Mucosa of descending colon (tissue), 3 donors: ENCODE results near the gene PIK3CB. TPM values are rescaled to one million over a fixed set of nuclear protein-coding genes. Genes with fewer than 3 reads are reported as not detected.

Experiments
- ATAC-seq: fragments of 200-7000 bp; cut with Tn5 transposase; one replicate; pipeline ENCODE4 v1.9.1; 2020; ENCODE audit warnings: mild to moderate bottlenecking, moderate library complexity
- DNase-seq, 3 donors: peaks; one replicate each; pipeline ENCODE4 v3.0.0-alpha.2; 2020
- H3K36me3 ChIP-seq: fragments of 200-600 bp; one replicate; pipeline ENCODE4 v1.8.0; 2021; ENCODE audit warnings: low read depth, mild to moderate bottlenecking
- H3K4me1 ChIP-seq: fragments of 200-600 bp; one replicate; pipeline ENCODE4 v1.8.0; 2021; ENCODE audit warnings: low read depth, mild to moderate bottlenecking
- H3K4me3 ChIP-seq: fragments of 200-600 bp; one replicate; pipeline ENCODE4 v1.8.0; 2021; ENCODE audit warnings: mild to moderate bottlenecking
- H3K9me3 ChIP-seq: fragments of 200-600 bp; one replicate; pipeline ENCODE4 v1.8.0; 2021; ENCODE audit warnings: mild to moderate bottlenecking
- intact Hi-C, 2 donors: fragments of 100-400 bp; cut with DNase I in 1 of 2; cut with micrococcal nuclease in 1 of 2; formaldehyde crosslinking; loops; one replicate each; pipeline versions ENCODE4 v1.11.0 to v1.11.1; 2022; cut with DNase I, micrococcal nuclease
- total RNA-seq, 3 donors: library from RNA; stranded (reverse); fragmentation: NEBNext Ultra II Directional in 2 of 3; extraction: Animal tissue kit (Norgen Biotek cat#: 25700) in 2 of 3; gene quantifications; one replicate each; pipeline versions ENCODE4 v1.2.1 to v1.2.4, GENCODE V29; 2021 to 2023
- TF ChIP-seq, protein P1 (sequence below): fragments of 200-600 bp; IDR thresholded peaks from one replicate; pipeline ENCODE4 v1.8.0; 2022; ENCODE audit warnings: antibody characterized with exemption, mild to moderate bottlenecking
- donor health status: DM: no; HTN: no; CAD: no; lungs with moderate emphysema.
- donor health status: DM: no; HTN: no; CAD: no.
- donor health status: DM: no; HTN: yes; CAD: no.

The PIK3CB gene
- total RNA-seq, 3 donors from 2014 or later, result 44.3 to 57.9 (median 51.8) TPM

DNA sequence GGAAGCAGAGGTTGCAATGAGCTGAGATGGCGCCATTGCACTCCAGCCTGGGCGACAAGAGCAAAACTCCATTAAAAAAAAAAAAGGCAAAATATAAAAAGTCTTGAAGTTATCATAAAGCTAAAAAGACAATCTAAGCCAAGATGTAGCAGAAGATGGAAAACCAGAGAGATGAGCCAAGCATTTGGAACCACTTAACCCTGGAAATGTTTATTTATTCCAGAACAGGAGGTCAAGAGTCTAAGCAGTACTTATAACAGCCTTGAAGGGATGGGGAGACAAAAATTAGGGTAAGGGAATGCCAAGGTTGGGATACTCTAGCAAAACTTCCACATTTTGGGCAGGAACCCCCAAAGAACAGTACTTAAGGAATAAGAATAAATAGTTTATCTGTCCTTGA is 196.1 kb downstream of the PIK3CB start:
- intact Hi-C loops, result no loop called here
- H3K4me1 ChIP-seq, result no peaks in the 10 kb centered on the region
- no peaks in the 10 kb centered on the region for H3K36me3 ChIP-seq
- DNase-seq (no peak), ATAC-seq (no peak)
- peaks cover 12% of the 10 kb centered on the region for H3K9me3 ChIP-seq
- TF ChIP-seq, protein P1, sequence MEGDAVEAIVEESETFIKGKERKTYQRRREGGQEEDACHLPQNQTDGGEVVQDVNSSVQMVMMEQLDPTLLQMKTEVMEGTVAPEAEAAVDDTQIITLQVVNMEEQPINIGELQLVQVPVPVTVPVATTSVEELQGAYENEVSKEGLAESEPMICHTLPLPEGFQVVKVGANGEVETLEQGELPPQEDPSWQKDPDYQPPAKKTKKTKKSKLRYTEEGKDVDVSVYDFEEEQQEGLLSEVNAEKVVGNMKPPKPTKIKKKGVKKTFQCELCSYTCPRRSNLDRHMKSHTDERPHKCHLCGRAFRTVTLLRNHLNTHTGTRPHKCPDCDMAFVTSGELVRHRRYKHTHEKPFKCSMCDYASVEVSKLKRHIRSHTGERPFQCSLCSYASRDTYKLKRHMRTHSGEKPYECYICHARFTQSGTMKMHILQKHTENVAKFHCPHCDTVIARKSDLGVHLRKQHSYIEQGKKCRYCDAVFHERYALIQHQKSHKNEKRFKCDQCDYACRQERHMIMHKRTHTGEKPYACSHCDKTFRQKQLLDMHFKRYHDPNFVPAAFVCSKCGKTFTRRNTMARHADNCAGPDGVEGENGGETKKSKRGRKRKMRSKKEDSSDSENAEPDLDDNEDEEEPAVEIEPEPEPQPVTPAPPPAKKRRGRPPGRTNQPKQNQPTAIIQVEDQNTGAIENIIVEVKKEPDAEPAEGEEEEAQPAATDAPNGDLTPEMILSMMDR, result no peak
- no peak overlapping the region for H3K4me3 ChIP-seq

DNA sequence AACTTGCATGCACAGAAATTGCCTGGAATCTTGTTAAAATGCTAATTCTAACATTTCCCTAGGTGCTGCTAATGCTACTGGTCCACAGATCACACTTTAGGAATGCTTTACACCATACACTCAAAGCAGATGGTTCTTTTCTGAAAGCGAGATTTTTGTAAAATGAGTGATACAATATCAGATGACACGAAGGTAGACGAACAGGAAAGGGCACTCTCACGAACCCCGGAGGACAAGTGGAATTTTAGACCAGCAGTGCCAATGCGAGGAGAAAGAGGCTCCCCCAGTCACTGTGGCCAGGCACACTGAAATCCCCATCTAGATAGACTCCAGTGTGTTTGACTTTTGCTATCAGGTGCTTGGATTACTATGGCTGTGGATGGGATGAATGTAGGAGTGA is 205.2 kb downstream of the PIK3CB start:
- Histone ChIP-seq H3K4me1 (no peaks in the 10 kb centered on the region), H3K9me3 (no peaks in the 10 kb centered on the region), H3K36me3 (no peaks in the 10 kb centered on the region), H3K4me3 (no peak overlapping the region)
- intact Hi-C loops, result no loop called here
- ATAC-seq, result no peak
- no peak for DNase-seq
- TF ChIP-seq, protein P1, result no peak

DNA sequence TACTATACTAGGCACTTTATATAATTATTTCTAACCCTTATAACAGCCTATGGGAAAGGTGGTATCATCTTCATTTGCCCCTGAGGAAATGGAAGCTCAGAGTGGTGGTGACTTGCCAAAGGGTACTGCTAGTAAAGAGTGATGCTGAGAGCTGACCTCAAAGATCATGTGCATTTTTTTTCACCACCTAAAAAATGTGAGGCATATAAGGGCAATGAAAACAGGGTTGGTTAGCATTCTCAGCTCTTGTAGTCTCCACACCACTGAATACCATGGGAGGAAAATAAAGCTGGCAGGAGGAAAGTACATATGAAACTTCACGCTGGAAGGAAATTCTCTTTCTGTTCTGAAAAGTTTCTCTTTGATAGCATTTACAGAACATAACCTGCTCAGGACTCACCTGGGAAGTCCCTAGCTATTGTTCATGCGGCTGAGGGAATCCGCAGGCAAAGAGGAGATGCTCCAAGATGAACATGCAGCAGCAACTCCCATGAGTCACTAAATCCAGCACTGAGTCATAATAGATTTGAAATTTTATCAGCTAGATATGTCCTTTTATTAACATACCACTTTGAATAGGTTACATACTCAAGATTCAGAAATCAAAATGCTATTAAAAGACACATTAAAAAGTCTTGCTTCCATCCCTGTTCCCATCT is 208.9 kb downstream of the PIK3CB start:
- DNase-seq, result no peak
- Histone ChIP-seq H3K9me3 (no peaks in the 10 kb centered on the region), H3K4me3 (no peak overlapping the region), H3K4me1 (no peaks in the 10 kb centered on the region), H3K36me3 (no peaks in the 10 kb centered on the region)
- no peak for ATAC-seq
- TF ChIP-seq, protein P1, result no peak
- intact Hi-C loops, result no loop called here

GRCh38 chr3:138624518-138624917 is 210.2 kb downstream of the PIK3CB start:
- H3K4me1 ChIP-seq, result no peaks in the 10 kb centered on the region
- intact Hi-C loops, result no loop called here
- no peak for ATAC-seq
- TF ChIP-seq, protein P1, result no peak
- DNase-seq, result no peak
- H3K9me3 ChIP-seq, result no peaks in the 10 kb centered on the region
- H3K36me3 ChIP-seq, result no peaks in the 10 kb centered on the region
- H3K4me3 ChIP-seq, result no peak overlapping the region

DNA sequence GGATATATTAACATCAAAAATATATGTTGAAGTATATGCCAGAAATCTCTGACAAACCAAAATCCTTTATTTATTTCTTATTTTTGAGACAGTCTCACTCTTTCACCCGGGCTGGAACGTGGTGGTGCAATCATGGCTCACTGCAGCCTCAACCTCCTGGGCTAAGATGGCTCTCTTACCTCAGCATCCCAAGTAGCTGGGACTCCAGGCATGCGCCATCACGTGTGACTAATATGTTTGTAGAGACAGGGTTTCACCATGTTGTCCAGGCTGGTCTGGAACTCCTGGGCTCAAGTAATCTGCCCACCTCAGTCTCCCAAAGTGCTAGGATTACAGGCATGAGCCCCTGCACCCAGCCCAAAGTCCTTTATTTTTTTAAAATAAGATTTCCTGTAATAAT is 214.3 kb downstream of the PIK3CB start:
- ATAC-seq (no peak), DNase-seq (no peak)
- no peak overlapping the region for H3K4me3 ChIP-seq
- H3K4me1 ChIP-seq, result no peaks in the 10 kb centered on the region
- intact Hi-C loops, result no loop called here
- no peaks in the 10 kb centered on the region for H3K36me3 ChIP-seq
- TF ChIP-seq, protein P1, result no peak
- no peaks in the 10 kb centered on the region for H3K9me3 ChIP-seq

DNA sequence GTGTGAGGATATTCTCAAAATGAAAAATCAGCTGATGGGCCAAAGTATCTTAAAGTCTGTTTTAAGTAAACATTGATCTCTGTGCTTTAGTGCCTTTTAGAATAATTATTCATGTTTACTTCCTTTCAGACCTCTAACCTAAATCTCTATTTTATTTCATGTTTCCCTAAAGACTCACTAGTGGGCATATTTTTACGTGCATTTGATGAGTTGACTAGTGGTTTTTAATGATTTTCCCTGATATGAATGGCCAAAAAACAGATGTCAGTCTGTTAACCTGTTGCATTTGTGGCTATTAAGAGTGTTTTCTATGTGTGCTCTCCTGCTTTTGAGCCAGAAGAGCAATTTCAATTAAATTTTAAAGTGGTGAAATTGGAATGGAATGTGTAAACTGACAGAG is 219.3 kb downstream of the PIK3CB start:
- Histone ChIP-seq H3K9me3 (no peaks in the 10 kb centered on the region), H3K4me3 (no peak overlapping the region), H3K4me1 (no peaks in the 10 kb centered on the region), H3K36me3 (no peaks in the 10 kb centered on the region)
- ATAC-seq (no peak), DNase-seq (no peak)
- intact Hi-C loops, result no loop called here
- TF ChIP-seq, protein P1, result no peak
